Neural crest cell (in vitro differentiated cells): ENCODE measurements around the gene CCDC85A. TPM values are rescaled to one million over a fixed set of nuclear protein-coding genes. Genes with fewer than 3 reads are reported as not detected.

Source experiments
- DNase-seq: peaks from one replicate; pipeline ENCODE4 v3.0.0; 2021; ENCODE audit warnings: low read depth, mixed read lengths, low spot score
- H3K27ac Mint-ChIP-seq: one replicate; pipeline ENCODE4 v1.8.0; 2021; ENCODE audit warnings: mild to moderate bottlenecking, mixed read lengths; ENCODE audit not compliant: unreplicated experiment
- H3K27me3 Mint-ChIP-seq: 2 replicates; pipeline ENCODE4 v1.8.0; 2021; ENCODE audit warnings: low read depth, mild to moderate bottlenecking, mixed read lengths
- H3K36me3 Mint-ChIP-seq: 2 replicates; pipeline ENCODE4 v1.8.0; 2021; ENCODE audit warnings: low read depth, mild to moderate bottlenecking, mixed read lengths
- H3K4me1 Mint-ChIP-seq: 2 replicates; pipeline ENCODE4 v1.8.0; 2021; ENCODE audit warnings: mixed read lengths
- H3K4me3 Mint-ChIP-seq: one replicate; pipeline ENCODE4 v1.8.0; 2021; ENCODE audit warnings: mild to moderate bottlenecking, mixed read lengths
- H3K9me3 Mint-ChIP-seq: 2 replicates; pipeline ENCODE4 v1.8.0; 2021; ENCODE audit warnings: mixed read lengths
- total RNA-seq: library from RNA; stranded (reverse); gene quantifications from 2 replicates; pipeline ENCODE4 v1.2.1, GENCODE V29; 2021
- TF ChIP-seq, protein P1 (sequence below): fragments of 200-600 bp; sonication (generic); conservative IDR thresholded peaks from 2 replicates; pipeline ENCODE4 v1.5.0; 2021; ENCODE audit warnings: antibody characterized with exemption, mild to moderate bottlenecking

Gene CCDC85A
- total RNA-seq, 1 donor from 2014 or later: 0.19 TPM

DNA sequence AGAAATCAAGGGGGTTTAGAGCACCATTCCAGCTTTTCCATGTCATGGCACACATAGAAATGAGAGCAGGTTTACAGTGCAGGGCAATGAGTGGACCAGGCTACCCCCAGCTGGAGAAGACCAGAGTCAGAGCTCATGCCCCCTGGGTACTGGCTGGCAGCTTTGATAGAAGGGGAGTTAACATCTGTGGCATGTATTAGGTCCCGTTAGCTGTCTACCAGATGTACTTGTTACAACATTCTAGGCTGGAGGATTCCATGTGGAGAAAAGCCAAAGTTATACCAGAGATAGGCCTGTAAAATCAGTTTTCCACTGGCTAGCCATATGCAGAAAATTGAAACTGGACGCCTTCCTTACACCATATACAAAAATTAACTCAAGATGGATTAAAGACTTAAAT lies 109.2 kb downstream of the CCDC85A start:
- Mint-ChIP-seq H3K27me3 (peaks cover 2% of the 10 kb centered on the region), H3K4me3 (no peak overlapping the region), H3K9me3 (no peaks in the 10 kb centered on the region), H3K36me3 (no peaks in the 10 kb centered on the region), H3K4me1 (peaks cover 4% of the 10 kb centered on the region), H3K27ac (no peak overlapping the region)
- DNase-seq: no peak
- TF ChIP-seq, protein P1, sequence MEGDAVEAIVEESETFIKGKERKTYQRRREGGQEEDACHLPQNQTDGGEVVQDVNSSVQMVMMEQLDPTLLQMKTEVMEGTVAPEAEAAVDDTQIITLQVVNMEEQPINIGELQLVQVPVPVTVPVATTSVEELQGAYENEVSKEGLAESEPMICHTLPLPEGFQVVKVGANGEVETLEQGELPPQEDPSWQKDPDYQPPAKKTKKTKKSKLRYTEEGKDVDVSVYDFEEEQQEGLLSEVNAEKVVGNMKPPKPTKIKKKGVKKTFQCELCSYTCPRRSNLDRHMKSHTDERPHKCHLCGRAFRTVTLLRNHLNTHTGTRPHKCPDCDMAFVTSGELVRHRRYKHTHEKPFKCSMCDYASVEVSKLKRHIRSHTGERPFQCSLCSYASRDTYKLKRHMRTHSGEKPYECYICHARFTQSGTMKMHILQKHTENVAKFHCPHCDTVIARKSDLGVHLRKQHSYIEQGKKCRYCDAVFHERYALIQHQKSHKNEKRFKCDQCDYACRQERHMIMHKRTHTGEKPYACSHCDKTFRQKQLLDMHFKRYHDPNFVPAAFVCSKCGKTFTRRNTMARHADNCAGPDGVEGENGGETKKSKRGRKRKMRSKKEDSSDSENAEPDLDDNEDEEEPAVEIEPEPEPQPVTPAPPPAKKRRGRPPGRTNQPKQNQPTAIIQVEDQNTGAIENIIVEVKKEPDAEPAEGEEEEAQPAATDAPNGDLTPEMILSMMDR: no peak

DNA sequence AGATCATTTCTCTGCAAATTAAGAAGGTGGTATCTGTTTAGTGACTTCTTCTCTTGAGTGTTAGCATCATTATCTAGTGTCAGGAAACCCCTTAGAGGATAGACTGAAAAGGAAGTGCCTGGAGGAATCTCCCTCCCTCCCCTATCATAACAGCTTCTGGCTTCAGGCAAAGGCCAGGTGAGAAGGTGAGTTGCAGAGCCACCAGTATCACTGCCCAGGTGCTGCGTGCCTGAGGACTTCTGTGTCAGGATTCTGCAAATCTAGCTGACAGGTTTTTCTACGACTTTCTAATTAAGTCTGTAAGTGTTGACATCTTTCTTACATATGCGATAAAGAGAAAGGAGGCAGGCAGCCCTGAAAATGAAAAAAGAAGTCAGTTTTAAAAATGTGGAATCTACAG lies 111.9 kb downstream of the CCDC85A start:
- Mint-ChIP-seq H3K4me3 (no peak overlapping the region), H3K4me1 (no peaks in the 10 kb centered on the region), H3K9me3 (no peaks in the 10 kb centered on the region), H3K27me3 (peaks cover 2% of the 10 kb centered on the region), H3K36me3 (no peaks in the 10 kb centered on the region), H3K27ac (no peak overlapping the region)
- TF ChIP-seq, protein P1: no peak
- no peak for DNase-seq

GRCh38 chr2:56297671-56298070 lies 113.9 kb downstream of the CCDC85A start:
- Mint-ChIP-seq H3K9me3 (no peaks in the 10 kb centered on the region), H3K4me1 (no peaks in the 10 kb centered on the region), H3K36me3 (no peaks in the 10 kb centered on the region), H3K4me3 (no peak overlapping the region), H3K27me3 (peaks cover 2% of the 10 kb centered on the region), H3K27ac (no peak overlapping the region)
- DNase-seq: no peak
- TF ChIP-seq, protein P1: no peak

GRCh38 chr2:56299171-56299691 lies 115.4 kb downstream of the CCDC85A start:
- no peak overlapping the region for H3K4me3 Mint-ChIP-seq
- no peak for DNase-seq
- no peaks in the 10 kb centered on the region for H3K4me1 Mint-ChIP-seq
- no peaks in the 10 kb centered on the region for H3K9me3 Mint-ChIP-seq
- TF ChIP-seq, protein P1: no peak
- H3K27me3 Mint-ChIP-seq: peaks cover 2% of the 10 kb centered on the region
- no peaks in the 10 kb centered on the region for H3K36me3 Mint-ChIP-seq
- no peak overlapping the region for H3K27ac Mint-ChIP-seq

DNA sequence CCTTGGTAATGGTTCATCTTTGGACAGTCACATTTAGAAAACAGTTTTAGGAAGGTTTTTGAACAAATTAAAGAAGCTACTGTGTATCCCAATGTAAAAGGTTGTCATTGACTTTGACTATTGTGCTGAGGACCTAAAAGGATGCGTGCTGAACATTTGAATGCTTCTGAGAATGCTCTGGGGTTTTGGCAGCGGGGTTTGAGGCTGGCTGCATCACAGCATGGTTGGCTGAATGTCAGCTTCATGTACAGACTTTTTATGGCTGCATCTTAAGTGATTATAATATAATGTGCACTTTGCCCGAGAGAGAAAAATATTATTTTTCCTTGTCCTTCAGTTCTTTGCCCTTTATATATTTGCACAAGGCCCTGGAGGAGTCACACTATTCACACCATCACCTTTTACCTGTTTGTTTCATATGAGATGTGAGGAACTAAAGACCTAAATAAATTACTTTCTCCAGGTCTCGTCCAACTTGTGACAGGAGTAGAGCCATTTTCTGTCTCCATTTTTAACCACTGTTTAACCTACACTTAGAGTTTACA lies 125.9 kb downstream of the CCDC85A start:
- no peak for DNase-seq
- TF ChIP-seq, protein P1: no peak
- no peaks in the 10 kb centered on the region for H3K9me3 Mint-ChIP-seq
- H3K27me3 Mint-ChIP-seq: no peaks in the 10 kb centered on the region
- no peaks in the 10 kb centered on the region for H3K36me3 Mint-ChIP-seq
- no peak overlapping the region for H3K4me3 Mint-ChIP-seq
- H3K4me1 Mint-ChIP-seq: no peaks in the 10 kb centered on the region
- no peak overlapping the region for H3K27ac Mint-ChIP-seq
